Measurements from ENCODE around the gene GLMP.

DNA sequence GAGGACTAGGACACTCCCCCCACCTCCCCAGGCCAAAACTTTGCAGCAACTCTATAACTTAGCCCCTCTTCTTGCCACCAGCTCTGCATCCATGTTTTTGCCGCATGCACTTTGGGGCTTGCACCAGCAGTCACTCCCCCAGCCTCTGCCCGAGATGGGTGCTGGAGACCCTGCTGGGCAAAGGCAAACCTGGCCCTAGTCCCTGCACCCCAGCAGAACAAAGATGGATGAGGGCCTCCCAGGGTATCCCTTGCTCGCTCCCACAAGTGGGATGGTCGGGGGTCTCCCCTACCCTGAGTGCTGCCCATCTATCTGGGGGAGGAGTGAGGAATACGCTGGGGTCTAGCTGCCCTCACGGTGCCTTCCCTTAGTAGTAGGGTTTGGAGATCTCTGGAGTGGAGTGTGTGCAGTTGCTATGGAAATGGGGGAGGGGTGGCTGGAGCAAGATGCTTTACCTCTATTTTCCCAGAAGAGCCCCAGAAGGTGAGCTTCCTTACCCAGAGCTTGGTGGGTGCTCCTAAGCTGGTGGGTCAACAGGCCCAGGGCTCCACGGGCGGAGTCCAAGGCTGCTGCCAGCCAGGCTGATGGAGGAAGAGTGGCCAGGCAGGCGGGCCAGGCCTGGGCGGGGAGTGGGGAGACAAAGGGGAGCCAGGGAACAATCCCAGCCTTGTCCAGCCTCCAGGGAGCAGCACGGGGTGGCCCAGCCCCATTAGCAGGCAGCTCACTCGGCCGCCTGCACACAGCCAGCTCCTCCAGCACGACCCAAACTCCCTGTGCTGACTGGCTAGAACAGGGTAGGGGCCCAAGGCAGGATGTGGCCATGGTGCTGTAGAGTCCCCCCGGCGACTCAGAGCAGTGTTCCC, 47.8 kb downstream of the GLMP start, which contains the start of gene PAQR6:
- TF ChIP-seq, protein P1, sequence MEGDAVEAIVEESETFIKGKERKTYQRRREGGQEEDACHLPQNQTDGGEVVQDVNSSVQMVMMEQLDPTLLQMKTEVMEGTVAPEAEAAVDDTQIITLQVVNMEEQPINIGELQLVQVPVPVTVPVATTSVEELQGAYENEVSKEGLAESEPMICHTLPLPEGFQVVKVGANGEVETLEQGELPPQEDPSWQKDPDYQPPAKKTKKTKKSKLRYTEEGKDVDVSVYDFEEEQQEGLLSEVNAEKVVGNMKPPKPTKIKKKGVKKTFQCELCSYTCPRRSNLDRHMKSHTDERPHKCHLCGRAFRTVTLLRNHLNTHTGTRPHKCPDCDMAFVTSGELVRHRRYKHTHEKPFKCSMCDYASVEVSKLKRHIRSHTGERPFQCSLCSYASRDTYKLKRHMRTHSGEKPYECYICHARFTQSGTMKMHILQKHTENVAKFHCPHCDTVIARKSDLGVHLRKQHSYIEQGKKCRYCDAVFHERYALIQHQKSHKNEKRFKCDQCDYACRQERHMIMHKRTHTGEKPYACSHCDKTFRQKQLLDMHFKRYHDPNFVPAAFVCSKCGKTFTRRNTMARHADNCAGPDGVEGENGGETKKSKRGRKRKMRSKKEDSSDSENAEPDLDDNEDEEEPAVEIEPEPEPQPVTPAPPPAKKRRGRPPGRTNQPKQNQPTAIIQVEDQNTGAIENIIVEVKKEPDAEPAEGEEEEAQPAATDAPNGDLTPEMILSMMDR (IDR thresholded peaks at IDR 0.05): no peak
- TF ChIP-seq POLR2A (IDR thresholded peaks at IDR 0.05): no peak
